Activated naive CD4-positive, alpha-beta T cell treated with anti-CD3 and anti-CD28 coated beads, Interleukin-2, amount 50 U/mL, for 24 hours (primary cell): ENCODE data around the gene NR2F1.
A peak's percentile ranks its signal among the peaks of the same experiment; 100 is the strongest.

ENCODE experiments used
- H3K27ac Mint-ChIP-seq: one replicate; pipeline ENCODE4 v1.8.0; 2021; ENCODE audit warnings: mild to moderate bottlenecking, mixed read lengths
- H3K27me3 Mint-ChIP-seq: one replicate; pipeline ENCODE4 v1.8.0; 2021; ENCODE audit warnings: mixed read lengths
- H3K36me3 Mint-ChIP-seq: one replicate; pipeline ENCODE4 v1.8.0; 2021; ENCODE audit warnings: mixed read lengths
- H3K4me1 Mint-ChIP-seq: one replicate; pipeline ENCODE4 v1.8.0; 2021; ENCODE audit warnings: mixed read lengths
- H3K4me3 Mint-ChIP-seq: one replicate; pipeline ENCODE4 v1.8.0; 2021; ENCODE audit warnings: mild to moderate bottlenecking, mixed read lengths
- H3K9me3 Mint-ChIP-seq: one replicate; pipeline ENCODE4 v1.8.0; 2021; ENCODE audit warnings: mixed read lengths

Gene NR2F1

GRCh38 chr5:93585041-93585766 lies 2.2 kb downstream of the NR2F1 start:
- peaks cover 19% of the 10 kb centered on the region for H3K4me1 Mint-ChIP-seq
- H3K27me3 Mint-ChIP-seq, result peaks cover 41% of the 10 kb centered on the region
- no peaks in the 10 kb centered on the region for H3K9me3 Mint-ChIP-seq
- peaks cover 3% of the 10 kb centered on the region for H3K36me3 Mint-ChIP-seq
- H3K4me3 Mint-ChIP-seq, result peak overlapping the region; percentile 64
- no peak overlapping the region for H3K27ac Mint-ChIP-seq

GRCh38 chr5:93585767-93586385 lies 2.9 kb downstream of the NR2F1 start:
- Mint-ChIP-seq H3K27ac (no peak overlapping the region), H3K27me3 (peaks cover 40% of the 10 kb centered on the region), H3K4me3 (peak overlapping the region; percentile 64), H3K4me1 (peaks cover 12% of the 10 kb centered on the region), H3K36me3 (peaks cover 3% of the 10 kb centered on the region), H3K9me3 (no peaks in the 10 kb centered on the region)

- H3K4me1 Mint-ChIP-seq, result peaks cover 10% of the 10 kb centered on the region
- no peaks in the 10 kb centered on the region for H3K9me3 Mint-ChIP-seq
- H3K27ac Mint-ChIP-seq, result peak overlapping the region; percentile 46
- no peak overlapping the region for H3K4me3 Mint-ChIP-seq
- peaks cover 49% of the 10 kb centered on the region for H3K27me3 Mint-ChIP-seq
- H3K36me3 Mint-ChIP-seq, result peaks cover 3% of the 10 kb centered on the region
These were observed 3.9 kb downstream of the NR2F1 start for GRCh38 chr5:93586736-93587596.

DNA sequence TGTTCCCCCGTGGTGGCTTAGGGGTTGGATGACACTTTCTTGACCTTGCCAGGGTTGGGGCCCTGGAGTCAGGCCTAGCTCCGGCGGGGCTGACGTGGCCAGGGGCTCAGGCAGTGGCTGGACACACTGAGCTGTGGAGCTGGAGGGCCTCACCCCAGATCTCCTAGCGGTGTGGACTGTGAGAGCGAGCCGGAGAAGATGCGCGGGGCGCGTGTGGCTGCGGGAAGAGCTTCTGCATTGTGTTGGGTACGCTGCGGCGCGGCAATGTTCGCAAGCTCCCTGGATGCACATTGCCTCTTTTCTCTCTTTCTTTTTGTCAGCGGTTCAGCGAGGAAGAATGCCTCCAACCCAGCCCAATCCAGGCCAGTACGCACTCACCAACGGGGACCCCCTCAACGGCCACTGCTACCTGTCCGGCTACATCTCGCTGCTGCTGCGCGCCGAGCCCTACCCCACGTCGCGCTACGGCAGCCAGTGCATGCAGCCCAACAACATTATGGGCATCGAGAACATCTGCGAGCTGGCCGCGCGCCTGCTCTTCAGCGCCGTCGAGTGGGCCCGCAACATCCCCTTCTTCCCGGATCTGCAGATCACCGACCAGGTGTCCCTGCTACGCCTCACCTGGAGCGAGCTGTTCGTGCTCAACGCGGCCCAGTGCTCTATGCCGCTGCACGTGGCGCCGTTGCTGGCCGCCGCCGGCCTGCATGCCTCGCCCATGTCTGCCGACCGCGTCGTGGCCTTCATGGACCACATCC lies 4.8 kb downstream of the NR2F1 start:
- no peaks in the 10 kb centered on the region for H3K9me3 Mint-ChIP-seq
- no peak overlapping the region for H3K4me3 Mint-ChIP-seq
- H3K27me3 Mint-ChIP-seq, result peaks cover 53% of the 10 kb centered on the region
- peaks cover 3% of the 10 kb centered on the region for H3K36me3 Mint-ChIP-seq
- H3K27ac Mint-ChIP-seq, result peak overlapping the region; percentile 46
- H3K4me1 Mint-ChIP-seq, result peaks cover 10% of the 10 kb centered on the region

DNA sequence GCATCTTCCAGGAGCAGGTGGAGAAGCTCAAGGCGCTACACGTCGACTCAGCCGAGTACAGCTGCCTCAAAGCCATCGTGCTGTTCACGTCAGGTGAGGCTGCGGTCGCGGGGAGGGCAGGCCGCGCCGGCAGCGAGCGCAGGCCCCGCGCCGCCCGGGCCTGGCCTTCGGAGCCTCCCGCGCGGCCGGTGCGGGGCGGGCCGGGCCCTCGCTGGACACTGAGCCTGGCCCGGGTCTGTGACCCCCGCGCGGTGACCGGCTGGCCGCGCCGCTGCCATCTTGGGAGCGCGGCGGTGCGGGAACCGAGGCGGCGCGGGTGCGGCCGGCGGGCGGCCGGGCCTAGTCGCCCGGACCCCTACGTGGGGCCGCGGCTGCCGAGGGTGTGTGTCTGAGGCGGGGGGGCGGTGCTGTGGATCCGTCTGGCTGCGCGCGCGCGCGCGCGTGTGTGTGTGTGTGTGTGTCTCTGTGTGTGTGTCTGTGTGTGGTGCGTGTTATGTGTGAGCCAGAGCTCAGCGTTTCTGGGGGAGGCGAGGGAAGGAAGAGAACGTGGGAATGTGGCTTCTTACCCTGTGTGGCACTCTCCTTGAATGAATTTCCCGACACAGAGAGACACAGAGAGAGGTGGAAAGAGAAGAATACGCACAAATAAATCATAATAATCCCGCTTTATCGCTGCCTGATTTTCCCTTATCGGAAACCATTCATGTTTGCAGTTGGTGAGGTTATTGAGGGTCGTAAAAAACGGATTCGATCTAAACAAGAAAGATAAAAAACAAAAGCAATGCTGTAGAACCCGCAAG lies 5.5 kb downstream of the NR2F1 start:
- Mint-ChIP-seq H3K36me3 (peaks cover 5% of the 10 kb centered on the region), H3K4me3 (peak overlapping the region; percentile 9), H3K9me3 (no peaks in the 10 kb centered on the region), H3K4me1 (peaks cover 10% of the 10 kb centered on the region), H3K27me3 (peaks cover 58% of the 10 kb centered on the region), H3K27ac (peak overlapping the region; percentile 72)

DNA sequence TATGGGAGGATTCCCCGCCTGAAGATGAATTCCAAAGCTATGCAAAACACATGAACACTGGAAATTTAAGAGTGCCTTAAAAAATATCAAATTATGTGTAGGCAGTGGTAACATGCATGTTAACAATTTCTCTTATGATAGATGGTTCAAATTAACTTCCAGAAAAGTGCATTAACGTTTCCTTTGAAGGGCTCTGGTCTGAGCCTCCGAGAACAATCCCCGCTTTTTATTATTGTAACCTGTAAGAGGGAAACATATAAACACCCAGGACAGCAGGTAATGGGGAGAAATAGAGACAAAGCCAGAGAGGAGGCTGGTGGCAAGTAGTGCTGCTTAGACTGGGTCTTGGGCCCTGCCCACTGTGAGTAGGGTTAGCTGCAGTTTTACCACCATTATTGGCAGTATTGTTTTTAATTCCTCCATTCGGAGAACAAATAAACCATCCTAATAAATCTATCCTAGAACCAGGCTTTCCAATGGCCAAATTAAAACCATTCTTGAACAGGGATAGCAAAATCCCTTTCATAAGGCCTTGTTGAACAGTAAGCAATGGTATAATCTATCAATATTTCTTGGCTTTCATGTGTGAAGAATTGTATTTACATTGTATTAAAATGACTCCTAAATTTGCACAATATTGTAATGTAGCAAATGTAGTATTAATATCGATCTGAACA lies 6.3 kb downstream of the NR2F1 start:
- H3K27ac Mint-ChIP-seq, result peak overlapping the region; percentile 72
- H3K4me1 Mint-ChIP-seq, result peaks cover 10% of the 10 kb centered on the region
- no peak overlapping the region for H3K4me3 Mint-ChIP-seq

GRCh38 chr5:93589829-93590215 lies 6.8 kb downstream of the NR2F1 start:
- no peak overlapping the region for H3K4me3 Mint-ChIP-seq

More for the DNA sequence above, 6.3 kb downstream of the NR2F1 start:
- Mint-ChIP-seq H3K9me3 (no peaks in the 10 kb centered on the region), H3K27me3 (peaks cover 64% of the 10 kb centered on the region), H3K36me3 (peaks cover 5% of the 10 kb centered on the region)

GRCh38 chr5:93590493-93590892 lies 7.5 kb downstream of the NR2F1 start:
- Mint-ChIP-seq H3K9me3 (no peaks in the 10 kb centered on the region), H3K27me3 (peaks cover 75% of the 10 kb centered on the region), H3K4me1 (peaks cover 10% of the 10 kb centered on the region), H3K36me3 (peaks cover 7% of the 10 kb centered on the region), H3K4me3 (no peak overlapping the region), H3K27ac (no peak overlapping the region)

More at GRCh38 chr5:93589829-93590215, 6.8 kb downstream of the NR2F1 start:
- Mint-ChIP-seq H3K36me3 (peaks cover 7% of the 10 kb centered on the region), H3K4me1 (peaks cover 10% of the 10 kb centered on the region), H3K27me3 (peaks cover 70% of the 10 kb centered on the region), H3K9me3 (no peaks in the 10 kb centered on the region), H3K27ac (no peak overlapping the region)

- Mint-ChIP-seq H3K27ac (no peak overlapping the region), H3K9me3 (no peaks in the 10 kb centered on the region), H3K27me3 (peaks cover 75% of the 10 kb centered on the region), H3K4me1 (peaks cover 3% of the 10 kb centered on the region), H3K36me3 (peaks cover 7% of the 10 kb centered on the region), H3K4me3 (no peak overlapping the region)
These were observed 8.4 kb downstream of the NR2F1 start for GRCh38 chr5:93591323-93591945.

GRCh38 chr5:93592883-93593282 lies 9.9 kb downstream of the NR2F1 start:
- Mint-ChIP-seq H3K4me3 (no peak overlapping the region), H3K9me3 (no peaks in the 10 kb centered on the region), H3K27me3 (peaks cover 71% of the 10 kb centered on the region), H3K27ac (no peak overlapping the region), H3K4me1 (peaks cover under 1% of the 10 kb centered on the region), H3K36me3 (peaks cover 7% of the 10 kb centered on the region)

GRCh38 chr5:93593476-93594131 lies 10.6 kb downstream of the NR2F1 start:
- Mint-ChIP-seq H3K27ac (no peak overlapping the region), H3K4me1 (no peaks in the 10 kb centered on the region), H3K27me3 (peaks cover 73% of the 10 kb centered on the region), H3K9me3 (no peaks in the 10 kb centered on the region), H3K4me3 (no peak overlapping the region), H3K36me3 (peaks cover 7% of the 10 kb centered on the region)

GRCh38 chr5:93594591-93595419 lies 11.8 kb downstream of the NR2F1 start:
- H3K36me3 Mint-ChIP-seq, result peaks cover 4% of the 10 kb centered on the region
- H3K27me3 Mint-ChIP-seq, result peaks cover 61% of the 10 kb centered on the region
- H3K4me3 Mint-ChIP-seq, result no peak overlapping the region
- H3K27ac Mint-ChIP-seq, result no peak overlapping the region
- H3K4me1 Mint-ChIP-seq, result no peaks in the 10 kb centered on the region
- no peaks in the 10 kb centered on the region for H3K9me3 Mint-ChIP-seq
